Measurements from ENCODE around the gene EXOC3L4. TPM values are rescaled to one million over a fixed set of nuclear protein-coding genes. Genes with fewer than 3 reads are reported as not detected.

EXOC3L4 gene
- polyA plus RNA-seq, 1 donor (not counting 4 experiments of a cell fraction or from before 2014, with no cell fraction given) = not detected

GRCh38 chr14:103132381-103133209 lies 38.1 kb downstream of the EXOC3L4 start:
- Histone ChIP-seq H3K79me2 (ENCODE audit: control insufficient read depth, insufficient read depth, low read length) (no peaks in the 10 kb centered on the region), H3K4me2 (ENCODE audit: control insufficient read depth, extremely low read depth, insufficient read depth, low read depth, low read length) (no peak overlapping the region), H2AFZ (ENCODE audit: control insufficient read depth, low read length) (no peak overlapping the region), H4K20me1 (ENCODE audit: control insufficient read depth, extremely low read depth, insufficient read depth, low read length) (peaks cover 2% of the 10 kb centered on the region), H3K9me3 (ENCODE audit: control insufficient read depth, low read depth, low read length) (no peaks in the 10 kb centered on the region), H3K4me3 (ENCODE audit: control insufficient read depth in 2 of 3, extremely low read depth in 1 of 3, insufficient read depth in 2 of 3, low read depth in 1 of 3, low read length in 3 of 3) (no peak overlapping the region), H3K9ac (ENCODE audit: control insufficient read depth, extremely low read depth, insufficient read depth, low read length) (no peak overlapping the region), H3K9me1 (ENCODE audit: control insufficient read depth, extremely low read depth, insufficient read depth, low read length) (no peaks in the 10 kb centered on the region), H3K27ac (ENCODE audit: control insufficient read depth, insufficient read depth, low read length) (no peak overlapping the region), H3K36me3 (ENCODE audit: control insufficient read depth in 2 of 2, extremely low read depth in 1 of 2, insufficient read depth in 2 of 2, low read length in 2 of 2) (no peaks in the 10 kb centered on the region), H3K27me3 (ENCODE audit: control insufficient read depth, extremely low read depth, insufficient read depth, low read length) (no peaks in the 10 kb centered on the region), H3K4me1 (ENCODE audit: control insufficient read depth, extremely low read depth, insufficient read depth, low read length) (peaks cover 42% of the 10 kb centered on the region)
- DNase-seq (ENCODE audit: low read depth, low spot score) (no peak), FAIRE-seq (no peak)
- TF ChIP-seq CTCF (optimal IDR thresholded peaks at IDR 0.05 in 1 of 3, IDR thresholded peaks at IDR 0.05 in 1 of 3, conservative IDR thresholded peaks at IDR 0.05 in 1 of 3; ENCODE audit: extremely low read depth in 1 of 3, insufficient read depth in 2 of 3, low read length in 3 of 3) (no peak), EZH2 (IDR thresholded peaks at IDR 0.05; ENCODE audit: low read length) (no peak)
- dilution Hi-C loops (cut with MboI; ENCODE audit: extremely low pct_ligation_motif_present, low sequenced_read_pairs) = no loop called here

- H3K27me3 ChIP-seq (ENCODE audit: control insufficient read depth, extremely low read depth, insufficient read depth, low read length) = peaks cover 1% of the 10 kb centered on the region
- H3K27ac ChIP-seq (ENCODE audit: control insufficient read depth, insufficient read depth, low read length) = no peak overlapping the region
- H4K20me1 ChIP-seq (ENCODE audit: control insufficient read depth, extremely low read depth, insufficient read depth, low read length) = no peaks in the 10 kb centered on the region
- no peaks in the 10 kb centered on the region for H3K36me3 ChIP-seq (ENCODE audit: control insufficient read depth in 2 of 2, extremely low read depth in 1 of 2, insufficient read depth in 2 of 2, low read length in 2 of 2)
- no peaks in the 10 kb centered on the region for H3K9me1 ChIP-seq (ENCODE audit: control insufficient read depth, extremely low read depth, insufficient read depth, low read length)
- no peaks in the 10 kb centered on the region for H3K79me2 ChIP-seq (ENCODE audit: control insufficient read depth, insufficient read depth, low read length)
- H3K9ac ChIP-seq (ENCODE audit: control insufficient read depth, extremely low read depth, insufficient read depth, low read length) = no peak overlapping the region
- dilution Hi-C loops (cut with MboI; ENCODE audit: extremely low pct_ligation_motif_present, low sequenced_read_pairs) = no loop called here
- H3K4me3 ChIP-seq (ENCODE audit: control insufficient read depth in 2 of 3, extremely low read depth in 1 of 3, insufficient read depth in 2 of 3, low read depth in 1 of 3, low read length in 3 of 3) = no peak overlapping the region
- H3K4me1 ChIP-seq (ENCODE audit: control insufficient read depth, extremely low read depth, insufficient read depth, low read length) = peaks cover 34% of the 10 kb centered on the region
- DNase-seq (ENCODE audit: low read depth, low spot score) (no peak), FAIRE-seq (no peak)
- no peaks in the 10 kb centered on the region for H3K9me3 ChIP-seq (ENCODE audit: control insufficient read depth, low read depth, low read length)
- no peak overlapping the region for H2AFZ ChIP-seq (ENCODE audit: control insufficient read depth, low read length)
- no peak overlapping the region for H3K4me2 ChIP-seq (ENCODE audit: control insufficient read depth, extremely low read depth, insufficient read depth, low read depth, low read length)
- no peak for TF ChIP-seq EZH2 (IDR thresholded peaks at IDR 0.05; ENCODE audit: low read length)
- TF ChIP-seq CTCF (optimal IDR thresholded peaks at IDR 0.05 in 1 of 3, IDR thresholded peaks at IDR 0.05 in 1 of 3, conservative IDR thresholded peaks at IDR 0.05 in 1 of 3; ENCODE audit: extremely low read depth in 1 of 3, insufficient read depth in 2 of 3, low read length in 3 of 3) = no peak
Observed at GRCh38 chr14:103133210-103134140, 39.0 kb downstream of the EXOC3L4 start.
